Activated CD4-positive, alpha-beta T cell treated with anti-CD3 and anti-CD28 coated beads, Interleukin-2, amount 10 ng/mL, durations not matched to agents 7 days and 5 days (primary cell): ENCODE measurements around the gene TIMM13. TPM values are rescaled to one million over a fixed set of nuclear protein-coding genes. Genes with fewer than 3 reads are reported as not detected.

Experiments used
- CTCF ChIA-PET: fragments of 350-600 bp; sonication (Branson Sonifier 250); formaldehyde crosslinking; loops from one replicate; lab custom pipeline; 2021; ENCODE audit warnings: antibody characterized with exemption; lab: Charles Lee
- POLR2A ChIA-PET: fragments of 350-600 bp; sonication (Branson Sonifier 250); formaldehyde crosslinking; loops from one replicate; lab custom pipeline; 2021; ENCODE audit warnings: antibody characterized with exemption; lab: Charles Lee
- DNase-seq: peaks from one replicate; pipeline ENCODE4 v3.0.0-alpha.2; 2020
- H3K27ac Mint-ChIP-seq: one replicate; pipeline ENCODE4 v1.8.0; 2021; ENCODE audit warnings: mild to moderate bottlenecking, moderate library complexity, mixed read lengths
- H3K27me3 Mint-ChIP-seq: one replicate; pipeline ENCODE4 v1.8.0; 2021; ENCODE audit warnings: mixed read lengths
- H3K36me3 Mint-ChIP-seq: one replicate; pipeline ENCODE4 v1.8.0; 2021; ENCODE audit warnings: low read depth, mixed read lengths
- H3K4me1 Mint-ChIP-seq: one replicate; pipeline ENCODE4 v1.8.0; 2021; ENCODE audit warnings: mixed read lengths
- H3K4me3 Mint-ChIP-seq: one replicate; pipeline ENCODE4 v1.8.0; 2021; ENCODE audit warnings: mild to moderate bottlenecking, moderate library complexity, mixed read lengths
- H3K9me3 Mint-ChIP-seq: one replicate; pipeline ENCODE4 v1.8.0; 2021; ENCODE audit warnings: mixed read lengths
- total RNA-seq, 2 experiments: library from RNA; stranded (reverse); gene quantifications; one replicate each; pipeline ENCODE4 v1.2.3, GENCODE V29; 2021

The TIMM13 gene
- total RNA-seq, 2 experiments from 2014 or later, result 49.0 to 66.4 TPM

DNA sequence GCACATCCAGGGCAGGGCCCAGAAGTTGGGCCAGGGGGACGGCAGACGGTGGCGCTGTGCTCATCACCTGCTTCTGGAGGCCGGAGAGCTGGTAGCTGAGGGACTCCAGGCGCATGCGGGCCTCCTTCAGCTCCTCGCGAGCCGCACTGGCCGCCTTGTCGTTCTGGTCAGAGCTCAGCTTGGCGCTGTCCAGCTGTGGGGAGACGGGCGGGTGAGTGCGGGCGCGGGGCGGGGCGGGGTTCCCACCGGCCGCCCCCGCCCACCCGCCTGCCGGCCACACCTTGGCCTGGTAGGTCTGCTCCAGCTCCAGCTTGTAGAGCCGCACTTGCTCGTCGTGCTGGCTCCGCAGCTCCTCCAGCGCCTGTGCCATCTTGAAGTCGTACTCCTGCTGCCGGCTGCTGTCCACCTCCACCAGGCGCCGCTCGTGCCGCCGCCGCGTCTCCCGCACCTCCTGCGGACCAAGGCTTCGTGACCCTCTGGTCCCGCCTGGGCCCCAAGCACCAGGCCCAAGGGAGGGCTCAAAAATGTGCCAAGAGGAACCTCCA, 7.4 kb upstream of the TIMM13 start:
- no peak for DNase-seq
- no peak overlapping the region for H3K4me3 Mint-ChIP-seq
- peaks cover 17% of the 10 kb centered on the region for H3K36me3 Mint-ChIP-seq
- no peaks in the 10 kb centered on the region for H3K9me3 Mint-ChIP-seq
- no peaks in the 10 kb centered on the region for H3K27me3 Mint-ChIP-seq
- no peaks in the 10 kb centered on the region for H3K4me1 Mint-ChIP-seq
- no peak overlapping the region for H3K27ac Mint-ChIP-seq
- ChIA-PET CTCF (interaction anchor here (1.2 kb wide), 1 partner anchor 55 kb away, joined by 3 read pairs; no protein-coding TSS in a partner anchor), POLR2A (interaction anchor here (0.6 to 0.7 kb wide), 2 partner anchors 9 to 26 kb away, joined by 3 read pairs; no protein-coding TSS in a partner anchor)

DNA sequence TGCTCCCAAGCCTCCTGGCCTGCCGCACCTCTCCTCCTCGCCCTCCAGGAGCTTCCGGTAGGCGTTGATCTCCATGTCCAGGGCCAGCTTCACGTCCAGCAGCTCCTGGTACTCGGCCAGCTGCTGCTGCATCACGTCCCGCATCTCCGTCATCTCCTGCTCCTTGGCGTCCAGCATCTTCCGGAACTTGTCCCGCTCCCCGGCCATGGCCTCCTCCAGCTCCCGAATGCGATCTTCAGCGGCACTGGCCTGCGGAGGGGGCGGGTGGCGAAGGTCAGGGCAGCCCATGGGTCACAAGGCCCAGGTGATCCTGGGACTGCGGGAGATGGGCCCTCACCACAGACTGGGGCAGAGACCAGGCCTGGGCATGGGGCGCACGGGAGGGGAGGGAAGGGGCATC, 6.9 kb upstream of the TIMM13 start:
- Mint-ChIP-seq H3K9me3 (no peaks in the 10 kb centered on the region), H3K4me1 (no peaks in the 10 kb centered on the region)
- CTCF ChIA-PET, result interaction anchor here (1.2 kb wide), 1 partner anchor 54 kb away, joined by 3 read pairs; no protein-coding TSS in a partner anchor

DNA sequence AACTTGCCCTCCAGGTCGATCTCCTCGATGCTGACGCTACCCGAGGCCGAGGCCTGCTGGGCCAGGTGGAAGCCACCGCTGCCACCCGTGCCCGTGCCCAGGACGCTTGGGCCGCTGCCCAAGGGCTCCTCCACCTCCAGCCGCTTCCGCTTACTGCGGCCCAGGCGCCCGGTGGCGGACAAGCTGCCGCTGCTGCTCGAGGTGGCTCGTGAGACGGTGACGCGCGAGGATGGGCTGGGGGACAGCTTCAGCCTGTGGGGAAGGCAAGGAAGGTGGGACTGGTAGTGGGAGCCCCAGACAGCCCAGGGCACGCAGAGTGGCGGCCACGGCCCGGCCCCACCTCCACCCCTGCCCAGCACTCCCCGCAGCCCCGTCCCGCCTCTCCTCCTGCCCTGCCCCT, 6.5 kb upstream of the TIMM13 start:
- POLR2A ChIA-PET, result no interaction called here
- H3K9me3 Mint-ChIP-seq, result no peaks in the 10 kb centered on the region

More for the DNA sequence above, 6.9 kb upstream of the TIMM13 start:
- POLR2A ChIA-PET, result interaction anchor here (0.6 to 0.7 kb wide), 2 partner anchors 9 to 27 kb away, joined by 3 read pairs; no protein-coding TSS in a partner anchor
- Mint-ChIP-seq H3K27me3 (no peaks in the 10 kb centered on the region), H3K36me3 (peaks cover 17% of the 10 kb centered on the region), H3K4me3 (no peak overlapping the region), H3K27ac (peak overlapping the region; percentile 50)
- DNase-seq, result no peak

DNA sequence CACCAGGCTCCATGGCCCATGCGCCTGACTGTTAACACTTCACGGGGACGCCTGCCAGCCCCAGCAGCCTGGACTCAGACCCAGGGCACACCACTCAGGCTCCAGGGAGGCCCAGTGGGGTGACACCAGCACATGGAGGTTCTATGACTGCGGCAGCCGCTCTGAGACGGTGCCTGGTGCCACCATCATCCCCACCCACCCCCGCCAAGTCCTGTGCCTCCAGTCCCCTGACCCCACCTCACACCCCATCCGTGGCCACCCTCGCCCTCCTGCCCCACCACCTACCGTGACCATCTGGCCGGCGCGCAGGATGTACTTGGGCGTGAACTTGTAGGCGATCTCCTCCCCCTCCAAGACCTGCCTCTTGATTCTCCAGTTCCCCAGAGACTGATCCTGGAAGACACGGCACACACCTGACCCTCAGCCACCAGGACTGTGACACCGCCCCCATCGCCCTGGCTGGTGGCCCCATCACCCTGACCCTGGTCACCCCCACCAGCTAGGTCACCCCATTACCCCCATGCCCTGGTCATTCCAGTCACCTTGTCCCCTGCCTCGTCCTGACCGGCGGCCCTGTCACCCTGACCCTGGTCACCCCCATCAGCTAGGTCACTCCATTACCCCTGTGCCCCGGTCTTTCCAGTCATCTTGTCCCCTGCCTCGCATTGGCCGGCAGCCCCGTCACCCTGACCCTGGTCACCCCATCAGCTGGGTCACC, 4.9 kb upstream of the TIMM13 start:
- Mint-ChIP-seq H3K27me3 (no peaks in the 10 kb centered on the region), H3K4me1 (peaks cover 5% of the 10 kb centered on the region), H3K4me3 (no peak overlapping the region), H3K9me3 (no peaks in the 10 kb centered on the region), H3K27ac (no peak overlapping the region), H3K36me3 (peaks cover 21% of the 10 kb centered on the region)
- DNase-seq, result no peak
- CTCF ChIA-PET, result no interaction called here
- POLR2A ChIA-PET, result no interaction called here

More for the DNA sequence above, 6.5 kb upstream of the TIMM13 start:
- H3K27me3 Mint-ChIP-seq, result no peaks in the 10 kb centered on the region
- peaks cover 20% of the 10 kb centered on the region for H3K36me3 Mint-ChIP-seq
- CTCF ChIA-PET, result interaction anchor here (1.2 kb wide), 1 partner anchor 54 kb away, joined by 3 read pairs; no protein-coding TSS in a partner anchor
- no peak for DNase-seq
- no peaks in the 10 kb centered on the region for H3K4me1 Mint-ChIP-seq
- H3K27ac Mint-ChIP-seq, result no peak overlapping the region
- no peak overlapping the region for H3K4me3 Mint-ChIP-seq

DNA sequence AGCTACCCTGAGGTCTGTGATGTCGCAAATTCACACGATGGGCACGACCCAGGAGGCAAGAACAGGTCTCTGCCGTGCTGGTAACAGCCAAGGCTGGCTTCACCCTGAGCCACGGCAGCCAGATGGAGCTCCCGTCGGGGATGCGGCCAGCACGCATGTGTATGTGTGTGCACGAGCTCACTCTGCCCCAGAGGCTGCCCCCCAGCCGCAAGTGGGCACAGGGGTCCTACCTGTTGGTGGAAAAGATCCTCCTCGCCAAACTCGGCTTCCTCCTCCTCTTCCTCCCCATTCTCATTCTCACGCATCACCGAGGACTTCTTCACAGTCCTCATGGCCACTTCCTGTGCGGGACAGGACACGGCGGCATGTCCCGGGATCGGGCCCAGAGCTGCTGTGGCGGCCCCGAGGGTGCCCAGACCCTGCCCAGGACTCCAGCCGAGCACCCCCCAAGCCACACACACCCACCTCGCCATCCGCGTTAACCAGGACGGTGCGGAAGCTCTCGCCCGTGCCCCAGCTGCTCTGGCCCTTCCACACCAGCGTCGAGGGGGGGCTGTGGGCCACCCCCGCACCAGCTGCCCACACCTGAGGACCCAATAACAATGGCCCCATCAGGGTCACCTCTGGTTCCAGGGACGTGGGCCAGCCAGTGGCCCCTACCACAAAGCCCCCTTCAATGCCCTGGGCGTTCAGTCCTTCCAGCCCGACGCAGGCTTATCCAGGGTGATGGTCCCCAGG, 4.1 kb upstream of the TIMM13 start:
- POLR2A ChIA-PET, result no interaction called here
- H3K4me3 Mint-ChIP-seq, result no peak overlapping the region

DNA sequence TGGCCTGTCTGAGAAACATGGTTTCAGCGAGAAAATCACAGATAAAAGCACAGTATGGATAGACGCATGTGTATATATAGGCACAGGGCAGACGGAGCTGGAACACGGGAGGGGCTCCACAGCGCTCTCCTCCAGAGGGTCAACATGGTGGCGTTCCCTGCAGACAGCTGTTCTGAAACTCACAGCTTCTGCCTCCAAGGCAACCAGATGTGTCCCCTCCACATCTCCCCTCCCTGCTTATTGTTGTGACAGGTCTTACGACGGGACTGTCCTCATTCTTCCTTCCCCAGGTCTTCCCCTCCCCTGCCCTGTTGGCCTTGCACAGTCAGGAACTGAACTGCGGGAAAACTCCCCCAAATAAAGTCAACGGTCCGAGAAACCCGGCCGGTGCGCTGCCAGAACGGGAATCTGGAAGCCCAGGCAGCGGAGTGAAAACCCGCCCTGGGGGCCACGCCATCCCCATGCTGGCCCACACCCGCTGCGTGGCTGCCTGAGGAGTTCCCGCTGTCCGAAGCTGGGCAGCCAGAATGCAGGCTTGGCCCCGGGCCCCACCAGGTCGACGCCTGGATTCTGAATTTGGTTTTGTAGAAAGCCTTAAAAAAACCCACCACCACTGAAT, 2.6 kb upstream of the TIMM13 start:
- no peaks in the 10 kb centered on the region for H3K27me3 Mint-ChIP-seq
- H3K4me3 Mint-ChIP-seq, result no peak overlapping the region
- DNase-seq, result no peak
- H3K27ac Mint-ChIP-seq, result no peak overlapping the region
- ChIA-PET POLR2A (no interaction called here), CTCF (interaction anchor here (0.6 to 1.4 kb wide), 3 partner anchors 11 to 272 kb away, joined by 3 read pairs; no protein-coding TSS in a partner anchor)
- H3K4me1 Mint-ChIP-seq, result peaks cover 12% of the 10 kb centered on the region
- H3K9me3 Mint-ChIP-seq, result no peaks in the 10 kb centered on the region
- peaks cover 20% of the 10 kb centered on the region for H3K36me3 Mint-ChIP-seq

More for the DNA sequence above, 4.1 kb upstream of the TIMM13 start:
- Mint-ChIP-seq H3K9me3 (no peaks in the 10 kb centered on the region), H3K36me3 (peaks cover 24% of the 10 kb centered on the region), H3K27me3 (no peaks in the 10 kb centered on the region), H3K4me1 (peaks cover 6% of the 10 kb centered on the region), H3K27ac (no peak overlapping the region)
- no peak for DNase-seq
- CTCF ChIA-PET, result interaction anchor here (0.7 kb wide), 1 partner anchor 25 kb away, joined by 3 read pairs; no protein-coding TSS in a partner anchor

DNA sequence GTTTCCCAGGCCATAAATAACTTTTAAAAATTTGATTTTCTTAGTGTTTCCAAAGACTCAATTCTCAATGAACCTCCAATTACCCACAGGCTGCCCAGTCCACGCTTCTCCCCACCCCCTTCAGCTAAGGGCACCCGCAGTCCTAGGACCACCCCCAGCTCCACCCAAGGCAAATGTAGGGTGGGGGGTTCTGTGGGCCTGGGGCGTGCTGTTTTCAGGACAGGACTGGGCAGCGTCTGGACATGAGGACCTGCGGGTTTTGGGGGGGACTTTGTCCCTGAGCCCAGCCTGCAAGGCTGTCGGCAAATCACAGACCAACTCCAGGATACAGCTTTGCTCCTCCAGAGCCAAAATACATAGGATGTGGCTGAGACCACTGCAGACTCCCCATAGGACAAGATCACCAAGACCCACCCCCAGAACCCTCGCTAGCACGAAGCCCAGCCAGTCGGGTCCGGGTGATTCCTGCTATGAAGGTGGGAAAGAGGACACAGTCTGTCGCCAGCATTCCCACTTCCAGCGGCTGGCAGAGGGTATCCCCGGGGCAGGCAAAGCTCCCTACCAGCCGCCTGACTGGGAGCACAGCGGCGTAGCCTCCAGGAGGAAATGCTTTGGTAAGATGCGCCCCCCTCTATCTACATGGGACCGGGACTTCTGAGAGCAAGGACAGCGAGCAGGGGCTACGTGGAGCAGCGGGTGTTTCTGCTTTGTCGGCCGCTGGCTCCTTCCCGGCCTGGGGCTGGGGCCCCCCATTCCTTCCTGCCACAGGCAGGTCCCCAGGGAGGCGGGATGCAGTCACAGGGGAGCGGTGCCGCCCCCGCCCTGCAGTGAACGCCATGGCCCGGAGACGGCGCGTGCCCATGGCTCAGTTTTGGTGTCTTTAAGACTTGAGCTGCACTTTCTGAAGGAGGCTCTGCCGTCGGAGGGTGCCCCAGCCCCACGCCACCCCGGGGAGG, 1.6 kb upstream of the TIMM13 start:
- ChIA-PET CTCF (interaction anchor here (0.6 to 1.4 kb wide), 2 partner anchors 185 to 271 kb away, joined by 3 read pairs; no protein-coding TSS in a partner anchor), POLR2A (no interaction called here)
- Mint-ChIP-seq H3K9me3 (no peaks in the 10 kb centered on the region), H3K4me1 (peaks cover 12% of the 10 kb centered on the region), H3K27me3 (no peaks in the 10 kb centered on the region), H3K36me3 (peaks cover 16% of the 10 kb centered on the region), H3K27ac (peak overlapping the region; percentile 96), H3K4me3 (no peak overlapping the region)
- no peak for DNase-seq

DNA sequence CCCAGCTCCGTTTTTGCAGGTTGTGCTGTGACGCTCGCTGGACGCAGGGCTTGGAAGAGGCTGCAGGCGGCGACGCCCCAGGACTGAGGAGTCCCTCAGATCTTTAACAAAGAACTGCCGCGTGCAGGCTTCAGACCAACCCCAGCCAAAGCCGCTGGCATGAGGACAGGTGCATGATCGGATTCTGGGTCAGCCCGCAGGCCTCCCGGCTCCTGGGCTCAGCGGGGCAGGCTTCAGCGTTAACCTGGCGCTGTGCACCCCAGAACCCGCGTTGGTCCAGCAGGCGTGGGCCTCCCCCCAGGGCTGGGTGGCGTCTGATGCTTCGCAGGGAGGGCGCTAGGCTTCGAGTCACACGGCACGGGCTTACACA, 920 bp upstream of the TIMM13 start:
- ChIA-PET POLR2A (interaction anchor here (1.0 kb wide), 1 partner anchor 29 kb away, joined by 3 read pairs; no protein-coding TSS in a partner anchor), CTCF (interaction anchor here (0.9 to 1.3 kb wide), 6 partner anchors 10 to 49 kb away, joined by 3 to 5 read pairs (median 4); partner anchors contain the start of gene GADD45B)
- DNase-seq, result no peak
- H3K36me3 Mint-ChIP-seq, result peaks cover 13% of the 10 kb centered on the region
- H3K27ac Mint-ChIP-seq, result peak overlapping the region; percentile 96
- no peak overlapping the region for H3K4me3 Mint-ChIP-seq
- no peaks in the 10 kb centered on the region for H3K27me3 Mint-ChIP-seq
- peaks cover 12% of the 10 kb centered on the region for H3K4me1 Mint-ChIP-seq
- no peaks in the 10 kb centered on the region for H3K9me3 Mint-ChIP-seq

DNA sequence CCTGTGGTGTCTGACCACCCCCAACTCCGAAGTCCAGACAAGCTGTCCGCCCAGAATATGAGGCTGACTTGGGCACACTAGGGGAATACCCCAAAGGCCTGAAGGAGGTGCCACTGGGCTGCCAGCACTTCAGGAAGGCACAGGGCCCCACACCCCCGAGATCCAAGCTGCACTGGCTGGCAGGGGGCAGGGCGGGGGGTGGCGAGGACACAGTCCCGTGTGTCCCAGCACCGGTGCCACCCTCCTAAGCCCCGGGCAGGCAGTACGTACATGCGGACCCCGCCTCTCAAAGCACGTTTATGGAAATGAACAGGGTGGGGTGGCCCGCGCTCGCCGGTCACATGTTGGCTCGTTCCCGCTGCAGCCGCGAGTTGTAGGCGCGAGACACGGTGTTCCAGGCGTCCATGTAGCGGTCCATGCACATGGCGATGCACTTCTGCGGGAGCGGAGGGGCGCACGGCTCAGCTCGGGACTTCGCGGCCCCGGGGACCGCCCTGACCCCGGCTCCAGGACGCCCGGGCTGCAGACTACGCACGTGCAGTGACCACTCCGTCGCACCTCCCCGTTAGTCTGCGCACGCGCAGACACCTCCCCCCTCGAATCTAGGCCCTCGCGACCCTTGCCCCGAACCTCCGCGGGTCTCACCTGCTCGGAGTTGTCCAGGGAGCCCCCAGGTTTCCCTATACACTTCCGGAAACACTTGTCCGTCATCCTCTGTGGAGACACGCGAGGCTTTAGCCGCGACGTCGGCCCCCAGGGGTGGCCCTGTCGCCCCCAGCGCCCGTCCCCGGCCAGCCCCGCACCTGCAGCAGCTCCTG, 566 bp downstream of the TIMM13 start:
- Mint-ChIP-seq H3K36me3 (peaks cover 8% of the 10 kb centered on the region), H3K4me3 (peak overlapping the region; percentile 91), H3K27me3 (no peaks in the 10 kb centered on the region), H3K4me1 (peaks cover 12% of the 10 kb centered on the region), H3K27ac (peak overlapping the region; percentile 96), H3K9me3 (no peaks in the 10 kb centered on the region)
- ChIA-PET CTCF (interaction anchor here (0.9 to 1.3 kb wide), 5 partner anchors 12 to 51 kb away, joined by 3 to 5 read pairs (median 3); partner anchors contain the start of gene GADD45B), POLR2A (interaction anchor here (1.0 kb wide), 1 partner anchor 30 kb away, joined by 3 read pairs; no protein-coding TSS in a partner anchor)
- peak; percentile 61 for DNase-seq

DNA sequence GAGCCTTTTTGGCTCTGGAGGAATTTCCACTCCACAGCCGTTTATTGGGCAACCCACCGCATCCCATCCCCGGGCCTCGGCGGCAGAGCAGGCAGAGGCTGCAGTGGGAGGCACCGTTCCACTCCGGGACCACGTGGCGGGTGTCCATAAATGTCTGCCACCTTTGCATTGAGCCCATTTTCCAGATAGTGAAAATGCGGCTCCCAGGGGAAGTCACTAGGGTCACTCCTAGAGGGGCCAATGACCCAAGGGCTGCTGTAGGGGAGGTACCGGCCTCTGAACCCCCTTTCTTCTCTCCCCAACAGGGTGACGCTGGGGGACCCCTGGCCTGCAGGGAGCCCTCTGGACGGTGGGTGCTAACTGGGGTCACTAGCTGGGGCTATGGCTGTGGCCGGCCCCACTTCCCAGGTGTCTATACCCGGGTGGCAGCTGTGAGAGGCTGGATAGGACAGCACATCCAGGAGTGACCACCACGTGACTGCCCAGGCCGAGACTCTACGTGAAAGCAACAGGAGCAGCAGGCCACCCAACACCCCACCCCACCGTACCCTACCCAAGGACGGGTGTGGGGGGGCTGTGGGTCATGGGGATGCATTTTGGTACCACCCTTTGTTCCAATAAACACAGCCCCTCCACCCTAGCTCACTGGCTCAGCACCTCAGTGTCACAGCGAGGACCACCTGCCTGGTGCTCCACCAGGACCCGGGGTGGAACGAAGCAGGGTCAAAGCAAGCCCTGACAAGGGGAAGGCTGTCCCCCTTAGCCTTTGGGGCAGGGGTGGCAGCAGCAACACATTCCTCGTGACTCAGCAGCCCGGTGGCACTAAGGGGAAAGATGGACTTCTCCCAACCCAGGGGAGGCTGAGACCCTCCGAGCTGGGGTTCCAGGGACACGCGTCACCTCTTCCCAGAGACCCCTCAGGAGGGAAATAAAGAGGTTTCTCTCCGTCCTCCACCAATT, 1.5 kb downstream of the TIMM13 start:
- Mint-ChIP-seq H3K9me3 (no peaks in the 10 kb centered on the region), H3K4me1 (peaks cover 12% of the 10 kb centered on the region), H3K36me3 (peaks cover 8% of the 10 kb centered on the region), H3K27ac (peak overlapping the region; percentile 96), H3K4me3 (peak overlapping the region; percentile 91), H3K27me3 (no peaks in the 10 kb centered on the region)
- no peak for DNase-seq
- ChIA-PET CTCF (interaction anchor here (0.9 kb wide), 1 partner anchor 27 kb away, joined by 3 read pairs; no protein-coding TSS in a partner anchor), POLR2A (no interaction called here)
